Dermis microvascular lymphatic vessel endothelial cell (primary cell): ENCODE results near the gene SMYD4. TPM values are rescaled to one million over a fixed set of nuclear protein-coding genes. Genes with fewer than 3 reads are reported as not detected.
"Not testable (repeated sequence)": the region's sequence is repeated elsewhere in the genome, so short reads cannot be mapped to it uniquely, and the experiment has no call there.

Source experiments
- DNase-seq, 2 donors: peaks; one replicate each; pipeline versions ENCODE4 v3.0.0 to v3.0.0-alpha.2; 2010; ENCODE audit warnings: low read depth in 2 of 2
- total RNA-seq: library from RNA; depleted of rRNA; stranded (reverse); fragments of >200 nt; gene quantifications from 2 replicates; pipeline ENCODE4 v1.2.1, GENCODE V29; 2014

Gene SMYD4
- total RNA-seq, 1 donor from 2014 or later = 6.8 TPM

GRCh38 chr17:1829216-1829591 lies 498 bp downstream of the SMYD4 start:
- DNase-seq = peak; percentile 51 to 57

- no peak for DNase-seq
Measured at GRCh38 chr17:1820528-1821252, 9.0 kb downstream of the SMYD4 start.

- no peak for DNase-seq
Measured at GRCh38 chr17:1813088-1813487, 16.6 kb downstream of the SMYD4 start.

- DNase-seq = no peak
Measured at GRCh38 chr17:1810450-1811103, 19.1 kb downstream of the SMYD4 start.

GRCh38 chr17:1809815-1810214 lies 19.9 kb downstream of the SMYD4 start:
- not testable (repeated sequence) for DNase-seq

GRCh38 chr17:1808644-1809043 lies 21.1 kb downstream of the SMYD4 start:
- no peak for DNase-seq

GRCh38 chr17:1807890-1808289 lies 21.8 kb downstream of the SMYD4 start:
- no peak for DNase-seq

GRCh38 chr17:1803280-1803679 lies 26.4 kb downstream of the SMYD4 start:
- DNase-seq = no peak

- no peak for DNase-seq
Measured at GRCh38 chr17:1802429-1802828, 27.3 kb downstream of the SMYD4 start.

GRCh38 chr17:1800712-1801111 lies 29.0 kb downstream of the SMYD4 start:
- no peak for DNase-seq

- DNase-seq = no peak
Measured at GRCh38 chr17:1800240-1800639, 29.5 kb downstream of the SMYD4 start.

- not testable (repeated sequence) for DNase-seq
Measured at GRCh38 chr17:1797846-1798245, 31.9 kb downstream of the SMYD4 start.

- DNase-seq = no peak
Measured at GRCh38 chr17:1797323-1797722, 32.4 kb downstream of the SMYD4 start.

- peak in 1 of 2 donors; percentile 27 for DNase-seq
Measured at GRCh38 chr17:1796800-1797199, 32.9 kb downstream of the SMYD4 start.

- no peak for DNase-seq
Measured at GRCh38 chr17:1793447-1793806, 36.3 kb downstream of the SMYD4 start.

- DNase-seq = no peak
Measured at GRCh38 chr17:1792495-1793446, 36.9 kb downstream of the SMYD4 start.

GRCh38 chr17:1789936-1790335 lies 39.8 kb downstream of the SMYD4 start:
- DNase-seq = no peak

- peak; percentile 61 to 93 for DNase-seq
Measured at GRCh38 chr17:1787301-1787902, 42.3 kb downstream of the SMYD4 start.

- no peak for DNase-seq
Measured at GRCh38 chr17:1786708-1787107, 43.0 kb downstream of the SMYD4 start.

- no peak for DNase-seq
Measured at GRCh38 chr17:1785930-1786329, 43.8 kb downstream of the SMYD4 start.

- peak; percentile 89 to 91 for DNase-seq
Measured at GRCh38 chr17:1783834-1784611, 45.7 kb downstream of the SMYD4 start.
